ENCODE data around the gene RIPK4.

GRCh38 chr21:41803316-41803715 is 36.5 kb upstream of the RIPK4 start:
- no peak for TF ChIP-seq POLR2AphosphoS5 (IDR thresholded peaks at IDR 0.05; ENCODE audit: low read depth, low read length)
- no peak for TF ChIP-seq POLR2A (IDR thresholded peaks at IDR 0.05; ENCODE audit: low read depth, low read length)
- TF ChIP-seq TAF1 (IDR thresholded peaks at IDR 0.05; ENCODE audit: low read depth, low read length) = no peak
- TF ChIP-seq SPI1 (IDR thresholded peaks at IDR 0.05; ENCODE audit: low read depth, low read length) = no peak
- no peak for TF ChIP-seq POU2F2 (IDR thresholded peaks at IDR 0.05; ENCODE audit: low read depth, low read length)
